ENCODE results near the gene UVSSA.
"Not testable (repeated sequence)": the region's sequence is repeated elsewhere in the genome, so short reads cannot be mapped to it uniquely, and the experiment has no call there.

Gene UVSSA

DNA sequence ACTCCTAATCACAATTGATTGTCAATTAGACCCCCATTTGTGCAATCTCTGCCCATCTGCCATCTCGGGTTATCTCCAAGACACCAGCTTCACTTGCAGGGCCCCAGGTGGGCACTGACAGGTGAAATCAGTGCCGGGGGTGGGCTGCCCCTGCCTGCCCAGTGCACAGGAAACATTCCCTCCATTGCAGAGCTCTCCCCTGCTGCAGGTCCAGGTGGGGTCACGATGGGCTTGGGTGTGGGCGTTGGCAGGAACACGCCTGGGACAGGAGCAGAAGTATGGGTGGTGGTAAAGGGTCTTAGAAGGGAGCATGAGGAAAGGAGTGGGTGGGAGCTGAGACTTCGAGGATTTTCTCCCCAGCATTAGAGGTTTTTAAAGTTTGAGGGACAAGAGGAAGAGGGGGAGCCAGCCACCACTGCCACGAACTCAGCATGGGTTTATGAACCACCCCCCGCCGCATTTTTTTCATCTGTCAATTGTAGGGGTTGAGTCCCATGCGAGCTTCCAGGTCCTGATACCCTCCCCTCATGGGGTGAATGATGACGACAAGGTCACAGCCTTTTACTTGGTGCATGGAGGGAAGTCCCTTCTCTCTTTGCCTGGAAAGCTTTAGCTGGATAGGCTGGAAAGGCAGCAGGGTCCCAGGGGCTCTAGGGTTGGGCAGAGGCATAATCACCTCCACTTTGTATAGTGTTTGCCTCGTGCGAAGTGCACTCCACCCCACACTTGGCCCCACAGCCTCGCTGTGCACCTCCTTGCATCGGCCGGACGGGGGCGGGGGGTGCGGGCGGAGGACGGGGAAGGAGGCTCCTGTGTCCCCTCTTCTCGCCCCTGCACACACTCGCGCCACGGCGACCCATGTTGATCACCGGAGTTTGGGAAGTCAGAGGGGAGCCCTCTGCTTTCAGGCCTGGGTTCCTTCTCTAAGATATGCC lies 62.8 kb downstream of the UVSSA start:
- DNase-seq = no peak

DNA sequence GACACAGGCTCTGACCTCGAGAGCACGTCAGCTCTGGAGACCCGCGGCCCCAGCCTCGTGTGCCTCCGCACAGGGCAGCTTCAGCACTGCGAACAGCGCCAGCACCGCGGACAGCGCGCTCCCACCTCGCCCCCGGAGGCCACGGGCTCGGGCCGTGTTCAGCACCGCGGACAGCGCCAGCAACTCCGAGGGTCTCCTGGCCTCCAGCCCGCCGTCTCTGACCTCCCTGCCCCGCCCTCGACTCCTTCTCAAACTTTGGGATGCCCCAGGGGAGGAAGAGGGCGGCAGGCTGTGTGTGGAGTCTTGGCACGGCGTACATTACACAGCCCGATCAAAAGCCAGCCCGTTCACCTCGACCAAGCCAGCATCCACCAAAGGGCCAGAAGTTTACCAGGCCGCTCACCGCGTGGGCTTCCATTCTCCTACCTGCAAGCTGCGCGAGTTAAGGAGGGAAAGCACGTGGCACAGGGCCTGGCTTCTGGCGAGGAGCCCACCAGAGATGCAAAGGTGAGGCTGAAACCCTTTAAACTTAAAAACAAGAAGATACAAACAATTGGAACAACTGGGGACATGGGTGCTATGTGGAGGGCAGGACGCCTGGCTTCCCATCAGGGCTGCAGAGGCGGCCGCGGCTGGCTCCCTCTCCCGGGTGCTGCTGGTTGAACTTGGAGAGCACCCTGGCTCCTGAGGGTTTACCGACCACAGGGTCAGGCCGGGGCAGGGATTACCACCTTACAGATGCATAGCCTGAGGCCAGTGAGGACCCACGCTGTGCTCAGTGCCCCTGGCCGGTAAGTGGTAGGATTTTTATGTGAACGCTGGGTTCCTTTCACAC lies 63.7 kb downstream of the UVSSA start:
- peak; percentile 83 for DNase-seq

DNA sequence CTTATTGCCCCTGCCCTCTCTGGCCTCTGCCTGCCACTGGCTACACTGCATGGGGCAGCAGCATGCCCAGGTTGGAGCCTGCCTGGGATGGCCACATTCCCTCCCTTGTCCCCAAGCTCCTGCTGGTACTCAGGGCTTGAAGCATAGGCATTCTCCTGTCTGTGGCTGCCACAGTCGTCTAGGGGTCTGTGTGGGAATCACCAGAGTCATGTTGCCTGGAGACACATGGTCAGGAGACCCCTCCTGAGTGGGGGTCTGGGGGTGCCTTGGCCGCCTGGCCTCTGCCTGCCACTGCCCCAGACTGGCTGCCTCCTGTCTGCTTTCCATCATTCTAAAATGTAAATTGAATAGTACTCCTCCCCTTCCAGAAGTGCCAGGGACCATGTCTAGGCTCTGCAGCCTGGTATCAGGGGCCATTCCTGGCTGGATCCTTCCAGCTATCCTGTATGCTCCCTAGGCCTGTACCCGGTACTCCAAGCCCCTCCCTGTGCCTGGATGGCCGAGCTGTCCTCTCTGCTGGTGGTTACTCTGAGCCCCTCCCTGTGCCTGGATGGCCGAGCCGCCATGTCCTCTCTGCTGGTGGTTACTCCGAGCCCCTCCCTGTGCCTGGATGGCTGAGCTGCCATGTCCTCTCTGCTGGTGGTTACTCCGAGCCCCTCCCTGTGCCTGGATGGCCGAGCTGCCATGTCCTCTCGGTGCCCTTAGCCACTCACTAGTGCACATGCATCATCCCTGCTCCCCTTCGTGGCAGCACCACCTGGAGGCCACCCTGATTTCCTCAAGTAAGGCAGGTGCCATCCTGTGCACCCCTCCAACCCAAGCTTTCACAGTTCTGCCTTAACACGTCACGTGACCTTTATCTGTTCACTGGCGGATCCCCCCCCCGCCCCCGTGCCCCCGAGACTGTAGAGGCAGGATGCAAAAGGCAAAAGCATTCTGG lies 64.7 kb downstream of the UVSSA start:
- no peak for DNase-seq

DNA sequence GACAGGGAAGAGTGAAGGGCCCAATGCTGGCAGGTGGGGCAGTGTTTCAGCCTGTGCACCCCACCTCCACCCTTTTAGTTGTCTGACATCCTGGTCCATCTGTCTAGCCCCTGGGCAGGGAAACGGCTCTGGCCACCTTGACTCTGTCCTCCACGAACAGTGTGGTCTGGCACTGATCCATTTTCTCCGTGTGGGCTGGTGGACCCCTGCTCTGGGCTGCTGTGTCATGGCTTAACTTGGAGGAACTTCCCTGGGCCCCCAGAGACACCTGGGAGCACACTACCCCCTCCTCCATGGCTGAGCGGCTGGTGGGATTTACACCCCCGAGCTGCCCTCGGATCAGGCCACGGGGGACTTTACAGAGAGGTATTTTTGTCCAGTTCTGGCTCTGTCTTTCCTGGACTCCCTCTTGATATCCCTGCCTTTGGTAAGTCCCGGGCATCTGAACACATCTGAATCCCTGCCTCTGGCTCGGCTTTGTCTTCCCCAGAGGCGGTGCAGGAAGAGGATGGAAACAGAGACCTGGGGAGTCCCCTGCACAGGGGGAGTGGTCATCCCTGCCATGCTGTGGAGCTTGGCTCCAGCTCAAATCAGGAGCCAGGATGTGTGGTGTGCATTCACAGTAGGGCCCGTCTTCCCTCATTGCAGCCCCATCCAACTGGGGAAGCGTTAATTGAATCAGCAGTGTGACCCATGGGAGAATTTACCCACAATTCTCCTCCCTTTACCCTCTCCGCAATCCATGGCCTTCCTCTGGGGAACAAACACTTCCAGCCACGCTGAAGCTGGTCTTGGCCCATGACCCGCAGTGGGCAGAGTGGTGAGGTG lies 65.6 kb downstream of the UVSSA start:
- DNase-seq = no peak

DNA sequence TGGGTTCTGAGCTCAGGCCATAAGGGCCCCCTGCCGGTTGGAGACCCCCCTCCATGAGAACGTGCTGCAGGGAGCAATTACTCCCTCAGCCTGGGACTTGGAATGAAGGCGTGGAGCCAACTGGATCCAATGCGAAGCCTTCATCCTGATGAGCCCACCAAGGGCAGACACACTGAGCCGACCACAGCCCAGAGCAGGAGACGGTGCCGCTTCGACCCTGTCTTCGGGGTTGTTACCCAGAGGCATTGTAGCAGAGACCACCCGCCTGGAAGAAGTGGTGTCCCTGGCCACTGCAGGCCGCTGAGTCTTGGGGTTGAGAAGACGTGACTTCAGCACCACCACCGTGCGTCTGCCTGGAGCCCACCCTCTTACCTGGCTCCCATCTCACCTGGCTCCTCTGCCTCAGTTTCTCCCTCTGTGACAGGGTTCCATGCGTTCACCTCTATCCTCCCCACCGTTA lies 66.2 kb downstream of the UVSSA start:
- no peak for DNase-seq

DNA sequence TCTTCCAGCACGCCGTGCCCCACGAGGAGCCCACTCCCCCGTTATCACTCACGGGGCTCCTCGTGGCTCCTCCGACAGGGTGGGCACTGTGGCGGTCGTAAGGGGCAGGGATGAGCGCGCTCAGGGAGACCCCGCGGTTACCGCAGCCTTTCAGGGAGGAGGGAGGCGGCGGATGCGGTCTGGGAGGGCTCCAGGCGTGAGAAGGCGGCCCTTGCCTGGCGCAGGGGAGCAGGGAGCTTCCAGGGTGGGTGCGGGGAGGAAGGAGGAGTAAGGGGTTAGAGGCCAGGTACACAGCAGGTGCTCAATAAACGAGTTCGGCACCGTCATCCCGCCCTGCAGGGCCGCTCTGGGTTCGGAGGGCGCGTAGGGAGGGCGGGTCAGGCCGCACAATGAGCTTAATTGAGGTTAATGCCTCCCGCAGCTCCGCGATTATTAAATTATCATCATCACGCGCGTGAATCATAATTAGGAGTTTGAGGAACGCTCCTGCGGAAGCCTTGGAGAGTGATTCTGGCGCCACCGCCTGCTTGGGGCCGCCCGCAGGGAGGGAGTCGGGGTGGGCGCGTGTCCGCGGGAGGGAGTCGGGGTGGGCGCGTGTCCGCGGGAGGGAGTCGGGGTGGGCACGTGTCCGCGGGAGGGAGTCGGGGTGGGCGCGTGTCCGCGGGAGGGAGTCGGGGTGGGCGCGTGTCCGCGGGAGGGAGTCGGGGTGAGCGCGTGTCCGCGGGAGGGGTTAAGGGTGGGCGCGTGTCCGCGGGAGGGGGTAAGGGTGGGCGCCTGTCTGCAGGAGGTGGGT lies 66.9 kb downstream of the UVSSA start:
- no peak for DNase-seq

DNA sequence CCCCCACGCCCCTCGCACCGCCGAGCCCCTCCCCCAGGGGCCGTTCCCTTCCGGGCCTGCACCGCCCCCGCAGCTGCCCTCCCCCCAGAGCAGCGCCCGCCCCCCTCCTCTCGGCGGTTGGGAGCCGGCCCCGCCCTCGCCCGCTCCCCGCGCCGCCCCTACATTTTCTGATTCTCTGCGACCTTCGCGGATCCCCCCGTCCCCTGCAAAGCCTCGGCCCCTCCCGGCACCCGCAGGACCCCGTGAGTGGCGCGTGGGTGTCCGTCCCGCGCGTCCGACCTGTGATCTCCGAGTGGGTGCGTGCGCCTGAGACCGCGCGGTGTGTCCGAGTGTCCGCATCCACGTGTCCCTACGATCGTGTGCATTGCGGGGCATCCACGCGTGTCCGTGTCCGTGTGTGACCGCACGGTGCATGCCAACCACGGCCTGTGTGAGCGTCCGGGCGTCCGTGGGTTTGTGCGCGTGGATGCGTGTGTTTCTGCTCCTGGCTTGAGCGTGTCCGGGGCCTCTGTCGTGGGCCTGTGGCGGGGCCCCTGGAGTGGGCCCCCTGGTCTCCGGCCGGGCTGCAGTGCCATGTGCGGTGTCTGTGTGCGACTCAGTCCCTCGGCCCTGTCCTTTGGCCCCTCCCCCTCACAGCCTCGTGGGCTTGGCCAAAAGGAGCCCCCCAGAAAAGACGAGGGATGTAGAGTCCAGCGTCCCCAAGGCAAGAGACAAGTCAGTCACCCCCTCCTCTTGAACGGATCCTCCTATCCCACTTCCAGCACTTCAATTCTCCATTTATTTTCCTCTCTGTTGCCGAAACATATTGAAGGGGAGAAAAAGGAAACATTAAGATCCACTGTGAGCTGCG lies 68.0 kb downstream of the UVSSA start:
- peak; percentile 10 for DNase-seq

DNA sequence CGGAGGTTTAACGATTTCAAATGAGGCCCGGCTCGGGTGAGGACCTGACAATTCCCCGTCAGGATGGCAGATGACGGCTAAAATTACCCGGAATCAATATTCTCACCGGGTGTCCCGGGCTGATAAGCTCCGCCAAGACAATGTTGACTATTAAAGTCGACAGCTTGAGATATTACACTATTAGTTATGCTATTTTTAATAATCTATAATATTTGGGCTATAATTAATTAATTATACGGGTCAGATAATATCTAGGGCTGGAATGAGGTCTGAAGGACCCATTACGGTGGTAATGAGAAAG lies 68.6 kb downstream of the UVSSA start:
- no peak for DNase-seq

DNA sequence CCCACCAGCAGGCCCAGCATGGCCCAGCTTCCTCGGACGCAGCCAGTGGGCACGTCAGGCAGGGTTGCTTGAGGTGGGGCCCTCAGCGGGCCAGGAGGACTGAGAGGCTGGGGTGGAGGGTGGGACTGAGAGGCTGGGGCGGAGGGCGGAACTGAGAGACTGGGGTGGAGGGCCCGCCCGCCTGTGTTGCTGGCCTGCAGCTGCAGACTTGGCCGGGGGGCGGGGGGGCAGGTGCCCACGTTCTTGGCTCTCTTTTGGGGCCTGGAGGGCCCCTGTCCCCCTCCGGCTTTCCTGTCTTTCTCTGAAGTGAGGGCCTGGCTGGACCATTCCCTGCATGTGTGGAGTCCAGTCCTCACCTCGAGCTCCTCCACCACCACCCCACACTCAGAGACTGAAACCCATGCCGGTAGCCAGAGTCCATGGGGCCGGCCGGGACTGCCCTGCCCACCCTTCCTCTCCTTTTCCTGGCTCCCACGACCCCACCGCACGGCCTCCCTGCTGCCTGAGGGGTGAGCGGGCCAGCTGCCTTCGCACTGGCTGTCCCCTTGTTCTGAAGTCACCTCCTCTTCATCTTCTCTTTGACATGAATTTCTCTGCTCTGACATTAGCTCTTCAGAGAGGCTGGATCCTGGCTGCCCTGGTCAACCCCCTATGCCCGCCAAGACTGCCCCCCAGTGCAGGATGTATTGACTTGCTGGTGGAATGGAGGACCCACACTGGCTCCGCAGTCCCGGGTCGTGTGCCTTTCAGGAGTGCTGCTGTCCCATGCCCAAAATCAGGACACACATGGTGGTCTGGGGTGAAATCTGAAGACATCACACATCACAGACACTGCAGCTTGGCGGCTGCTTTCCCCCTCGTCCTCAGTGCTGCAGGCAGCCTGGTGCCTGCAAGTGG lies 69.3 kb downstream of the UVSSA start:
- DNase-seq = peak; percentile 12

DNA sequence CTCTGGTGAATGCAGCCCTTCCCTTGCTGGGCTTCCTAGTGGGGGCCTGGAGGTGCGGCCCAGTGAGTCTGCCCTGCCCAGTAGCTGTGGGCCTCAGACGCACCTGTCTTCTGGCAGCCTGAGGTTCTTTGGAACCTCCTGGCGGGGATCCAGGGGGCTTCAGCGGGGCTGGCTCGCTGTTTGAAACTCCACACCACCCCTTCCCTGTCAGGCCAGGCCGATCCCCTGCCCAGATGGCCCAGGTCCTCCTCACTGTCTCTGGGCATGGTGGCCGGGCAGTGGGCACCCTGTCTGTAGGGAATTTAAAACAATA lies 69.9 kb downstream of the UVSSA start:
- DNase-seq = no peak

DNA sequence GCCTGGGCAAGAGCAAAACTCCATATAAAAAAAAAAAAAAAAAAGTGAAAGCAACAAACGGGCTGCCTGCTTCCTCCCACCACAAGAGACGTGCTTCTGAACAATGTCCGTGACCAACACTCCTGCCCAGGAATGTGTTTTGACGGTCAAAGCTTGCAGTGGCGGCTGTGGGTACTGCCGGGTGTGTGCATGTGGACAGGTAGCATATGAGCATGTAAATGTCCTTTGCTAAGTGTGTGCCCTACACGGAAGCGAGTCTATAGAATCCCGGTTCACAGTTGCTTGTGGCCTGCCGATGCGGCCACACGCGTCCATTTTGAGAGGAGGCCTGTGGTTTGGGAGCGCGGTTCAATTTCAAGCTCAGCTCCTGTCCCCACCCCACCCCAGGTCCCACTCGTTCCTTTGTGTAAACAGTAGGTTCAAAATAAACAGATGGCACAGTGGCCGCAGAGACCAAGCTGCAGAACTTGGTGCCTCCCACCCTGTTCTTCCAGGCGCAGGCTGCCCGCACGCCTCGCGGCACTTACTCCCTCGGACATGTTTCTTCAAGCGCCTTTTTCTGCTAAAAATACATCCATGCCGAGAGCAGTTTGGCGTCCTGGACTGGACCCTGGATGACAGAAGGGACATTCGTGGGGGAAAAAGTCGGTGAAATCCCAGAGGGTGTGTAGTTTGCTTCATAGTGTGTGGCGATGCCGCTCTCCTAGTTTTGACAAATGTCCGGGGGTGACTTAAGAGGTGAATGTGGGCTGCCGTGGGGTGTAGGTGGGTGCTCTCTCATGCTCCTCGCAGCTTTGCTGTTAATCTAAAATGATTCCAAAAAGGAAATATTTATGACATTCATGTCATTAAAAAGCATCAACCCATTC lies 70.7 kb downstream of the UVSSA start:
- DNase-seq = peak; percentile 9

DNA sequence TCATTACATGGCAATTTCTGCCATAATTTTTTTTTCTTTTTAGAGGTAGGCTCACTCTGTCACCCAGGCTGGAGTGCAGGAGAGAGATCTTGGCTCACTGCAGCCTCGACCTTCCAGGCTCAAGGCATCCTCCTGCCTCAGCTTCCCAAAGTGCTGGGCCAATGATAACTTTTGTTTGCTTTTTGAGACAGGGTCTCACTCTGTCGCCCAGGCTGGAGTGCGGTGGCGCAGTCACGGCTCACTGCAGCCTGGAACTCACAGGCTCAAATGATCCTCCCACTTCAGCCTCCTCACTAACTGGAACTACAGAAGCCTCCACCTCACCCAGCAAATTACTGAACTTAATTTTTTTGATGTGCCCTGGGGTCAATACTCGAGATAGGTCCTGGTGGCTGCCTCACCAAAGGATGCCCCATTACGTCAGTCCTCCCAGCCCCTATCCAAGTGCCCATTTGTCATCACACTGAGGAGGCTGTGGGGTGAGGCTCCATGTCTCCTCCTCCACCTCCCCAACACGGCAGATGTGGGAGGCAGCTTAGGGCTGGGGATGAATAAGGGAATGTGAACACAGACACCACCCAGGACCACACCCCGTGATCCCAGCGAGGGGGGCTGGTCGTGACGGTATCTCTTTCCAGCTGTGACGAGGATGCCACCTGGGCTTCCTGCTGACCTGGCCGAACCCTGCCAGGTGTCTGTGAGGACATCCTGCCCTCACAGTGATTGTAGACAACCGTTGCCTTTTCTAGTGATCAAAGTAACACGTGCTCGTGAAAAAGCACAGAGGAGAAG lies 71.7 kb downstream of the UVSSA start:
- no peak for DNase-seq

DNA sequence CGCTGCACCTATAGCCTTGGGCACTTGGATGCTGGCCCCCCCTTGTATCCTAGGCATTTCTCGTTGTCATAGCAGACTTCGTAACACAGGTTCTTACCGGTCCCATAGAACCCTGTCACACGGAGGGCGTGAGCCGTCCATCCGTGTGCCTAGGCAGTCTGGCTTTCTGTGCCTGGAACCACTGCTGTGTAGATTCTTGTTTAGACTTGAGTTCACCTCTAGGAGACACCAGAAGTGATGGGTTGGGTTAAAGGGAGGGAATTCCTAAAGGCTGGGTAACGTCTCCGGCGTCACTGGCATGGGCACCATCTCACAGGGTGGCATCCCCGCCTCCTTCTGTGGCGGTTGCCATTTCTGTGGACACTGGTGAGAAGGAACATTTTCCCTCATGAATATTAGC lies 72.7 kb downstream of the UVSSA start:
- no peak for DNase-seq

DNA sequence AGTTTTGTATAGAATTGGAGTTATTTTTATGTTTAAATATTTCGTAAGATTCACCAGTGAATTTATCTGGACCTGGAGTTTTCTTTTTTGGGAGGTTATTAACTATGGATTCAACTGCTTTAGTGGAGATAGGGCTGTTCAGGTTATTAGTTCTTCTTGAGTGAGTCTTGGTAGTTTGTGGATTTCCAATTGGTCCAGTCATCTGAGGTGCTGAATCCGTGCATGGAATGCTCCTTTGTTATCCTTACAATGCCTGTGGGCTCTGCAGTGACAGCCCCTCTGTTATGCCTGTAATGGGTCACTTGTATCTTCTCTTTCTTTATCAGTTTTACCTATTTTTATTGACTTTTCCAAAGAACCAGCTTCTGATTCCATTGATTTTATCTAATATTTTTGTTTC lies 74.6 kb downstream of the UVSSA start:
- DNase-seq = no peak

DNA sequence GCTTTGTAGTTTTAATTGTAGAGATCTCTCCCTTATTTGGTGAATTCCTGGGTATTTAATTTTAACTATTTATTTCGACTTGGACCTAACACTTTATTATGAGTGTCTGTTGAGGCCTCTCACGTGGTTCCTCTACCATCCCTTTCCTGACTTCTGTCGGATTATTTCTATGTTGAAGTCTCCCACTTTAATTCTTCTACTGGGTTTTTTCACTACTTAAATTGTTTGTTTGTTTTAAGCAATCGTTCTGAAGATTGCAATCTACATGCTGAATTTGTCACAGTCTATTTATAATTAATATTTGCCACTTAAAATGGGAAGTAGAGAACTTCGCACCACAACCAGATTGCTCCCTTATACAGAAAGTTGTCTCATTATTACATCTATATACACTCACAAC lies 80.0 kb downstream of the UVSSA start:
- DNase-seq = no peak

DNA sequence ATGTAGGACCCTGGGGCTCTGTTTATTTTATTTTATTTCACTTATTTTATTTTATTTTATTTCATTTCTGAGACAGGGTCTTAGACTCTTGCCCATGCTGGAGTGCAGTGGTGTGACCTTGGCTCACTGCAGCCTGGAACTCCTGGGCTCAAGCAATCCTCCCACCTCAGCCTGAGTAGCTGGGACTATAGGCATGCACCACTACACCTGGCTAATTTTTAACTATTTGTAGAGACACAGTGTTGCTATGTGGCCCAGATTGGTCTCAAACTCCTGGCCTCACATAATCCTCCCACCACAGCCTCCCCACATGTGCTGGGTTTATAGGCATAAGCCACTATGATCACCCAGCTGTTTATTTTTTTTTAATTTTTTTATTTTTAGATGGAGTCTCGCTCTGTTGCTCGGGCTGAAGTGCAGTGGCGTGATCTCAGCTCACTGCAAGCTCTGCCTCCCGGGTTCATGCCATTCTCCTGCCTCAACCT lies 96.7 kb downstream of the UVSSA start:
- DNase-seq = not testable (repeated sequence)

All from right hindlimb (tissue), 1 donor.